ENCODE data around the gene HOXC13. TPM values are rescaled to one million over a fixed set of nuclear protein-coding genes. Genes with fewer than 3 reads are reported as not detected.

Gene HOXC13
- total and polyA plus RNA-seq, 2 of the 13 experiments (the other 11 are each of a cell fraction or from before 2014, with no cell fraction given): 0.07 TPM; not detected in 1

GRCh38 chr12:53994264-53995001, 55.8 kb downstream of the HOXC13 start (continued):
- TF ChIP-seq ZNF766 (CRISPR knock-in tag; IDR thresholded peaks at IDR 0.05; ENCODE audit: borderline replicate concordance): no peak
- TF ChIP-seq ZNF776 (CRISPR knock-in tag; IDR thresholded peaks at IDR 0.05): peak; percentile 74; the same call in 1 of the 2 replicates
- TF ChIP-seq ERF (CRISPR knock-in tag; IDR thresholded peaks at IDR 0.05): 0 out of 2 replicates have a peak, but pooled peaks have one; percentile 19
- TF ChIP-seq ZNF496 (CRISPR knock-in tag; IDR thresholded peaks at IDR 0.05; ENCODE audit: insufficient replicate concordance): no peak
- TF ChIP-seq ZNF777 (CRISPR knock-in tag; IDR thresholded peaks at IDR 0.05): peak; percentile 57; the same call in 1 of the 2 replicates
- peak; percentile 64; the same call in 1 of the 2 replicates for TF ChIP-seq ZNF441 (CRISPR knock-in tag; IDR thresholded peaks at IDR 0.05; ENCODE audit: borderline replicate concordance)
- TF ChIP-seq MAF1 (CRISPR knock-in tag; IDR thresholded peaks at IDR 0.05; ENCODE audit: borderline replicate concordance): no peak
- peak; percentile 61 for TF ChIP-seq ZFX (CRISPR knock-in tag; IDR thresholded peaks at IDR 0.05; ENCODE audit: low read depth)
- TF ChIP-seq FOXP4 (CRISPR knock-in tag; IDR thresholded peaks at IDR 0.05): peak; percentile 47; the same call in 1 of the 2 replicates
- no peak for TF ChIP-seq MLLT10 (CRISPR knock-in tag; IDR thresholded peaks at IDR 0.05)
- TF ChIP-seq MAFK (conservative IDR thresholded peaks at IDR 0.05 in 1 of 2, IDR thresholded peaks at IDR 0.05 in 1 of 2; ENCODE audit: low read length in 2 of 2): no peak
- TF ChIP-seq YEATS4 (CRISPR knock-in tag; IDR thresholded peaks at IDR 0.05; ENCODE audit: borderline replicate concordance): 0 out of 2 replicates have a peak, but pooled peaks have one; percentile 19
- no peak for TF ChIP-seq ZNF562 (CRISPR knock-in tag; IDR thresholded peaks at IDR 0.05; ENCODE audit: borderline replicate concordance)
- TF ChIP-seq ZNF574 (CRISPR knock-in tag; IDR thresholded peaks at IDR 0.05): peak; percentile 56
- TF ChIP-seq CTCF (CRISPR knock-in tag; IDR thresholded peaks at IDR 0.05): peak; percentile 21; the same call in 1 of the 2 replicates
- TF ChIP-seq FOSL1 (CRISPR knock-in tag; IDR thresholded peaks at IDR 0.05; ENCODE audit: borderline replicate concordance): no peak
- TF ChIP-seq BORCS8-MEF2B (CRISPR knock-in tag; IDR thresholded peaks at IDR 0.05): no peak
- no peak for TF ChIP-seq ZFP1 (CRISPR knock-in tag; IDR thresholded peaks at IDR 0.05)
- TF ChIP-seq HINFP (CRISPR knock-in tag; IDR thresholded peaks at IDR 0.05; ENCODE audit: low read depth): 0 out of 2 replicates have a peak, but pooled peaks have one; percentile 25
- TF ChIP-seq THAP11 (CRISPR knock-in tag; IDR thresholded peaks at IDR 0.05): 0 out of 2 replicates have a peak, but pooled peaks have one; percentile 9
- no peak for TF ChIP-seq JUND (CRISPR knock-in tag; IDR thresholded peaks at IDR 0.05)
- TF ChIP-seq ZNF510 (CRISPR knock-in tag; IDR thresholded peaks at IDR 0.05; ENCODE audit: low read depth): no peak

Measured in HepG2 (cell line).